Epithelial cell of esophagus (primary cell): ENCODE data around the gene PCDHGB6.

Source experiments
- DNase-seq: peaks from one replicate; pipeline ENCODE4 v3.0.0; 2010; ENCODE audit warnings: low read depth
- H3K4me3 ChIP-seq: 2 replicates; pipeline ENCODE4 v1.5.1; 2011; ENCODE audit warnings: mild to moderate bottlenecking, low read length, control low read depth
- TF ChIP-seq, protein P1 (sequence below): IDR thresholded peaks from 2 replicates; pipeline ENCODE4 v1.5.1; 2011; ENCODE audit warnings: low read depth, mild to moderate bottlenecking, low read length, control low read depth, inconsistent platforms; ENCODE audit not compliant: insufficient read depth; ENCODE audit errors: missing control alignments

PCDHGB6 gene

DNA sequence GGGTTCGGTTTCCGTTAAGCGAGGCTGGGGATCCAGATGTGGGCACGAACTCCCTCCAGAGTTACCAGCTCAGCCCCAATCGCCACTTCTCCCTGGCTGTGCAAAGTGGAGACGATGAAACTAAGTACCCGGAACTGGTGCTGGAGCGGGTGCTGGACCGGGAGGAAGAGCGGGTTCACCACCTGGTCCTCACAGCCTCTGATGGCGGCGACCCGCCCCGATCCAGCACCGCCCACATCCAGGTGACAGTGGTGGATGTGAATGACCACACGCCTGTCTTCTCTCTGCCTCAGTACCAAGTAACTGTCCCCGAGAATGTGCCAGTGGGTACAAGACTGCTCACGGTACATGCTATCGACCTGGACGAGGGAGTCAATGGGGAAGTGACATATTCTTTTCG is 24.5 kb upstream of the PCDHGB6 start:
- H3K4me3 ChIP-seq: no peak overlapping the region
- TF ChIP-seq, protein P1, sequence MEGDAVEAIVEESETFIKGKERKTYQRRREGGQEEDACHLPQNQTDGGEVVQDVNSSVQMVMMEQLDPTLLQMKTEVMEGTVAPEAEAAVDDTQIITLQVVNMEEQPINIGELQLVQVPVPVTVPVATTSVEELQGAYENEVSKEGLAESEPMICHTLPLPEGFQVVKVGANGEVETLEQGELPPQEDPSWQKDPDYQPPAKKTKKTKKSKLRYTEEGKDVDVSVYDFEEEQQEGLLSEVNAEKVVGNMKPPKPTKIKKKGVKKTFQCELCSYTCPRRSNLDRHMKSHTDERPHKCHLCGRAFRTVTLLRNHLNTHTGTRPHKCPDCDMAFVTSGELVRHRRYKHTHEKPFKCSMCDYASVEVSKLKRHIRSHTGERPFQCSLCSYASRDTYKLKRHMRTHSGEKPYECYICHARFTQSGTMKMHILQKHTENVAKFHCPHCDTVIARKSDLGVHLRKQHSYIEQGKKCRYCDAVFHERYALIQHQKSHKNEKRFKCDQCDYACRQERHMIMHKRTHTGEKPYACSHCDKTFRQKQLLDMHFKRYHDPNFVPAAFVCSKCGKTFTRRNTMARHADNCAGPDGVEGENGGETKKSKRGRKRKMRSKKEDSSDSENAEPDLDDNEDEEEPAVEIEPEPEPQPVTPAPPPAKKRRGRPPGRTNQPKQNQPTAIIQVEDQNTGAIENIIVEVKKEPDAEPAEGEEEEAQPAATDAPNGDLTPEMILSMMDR: no peak
- no peak for DNase-seq

DNA sequence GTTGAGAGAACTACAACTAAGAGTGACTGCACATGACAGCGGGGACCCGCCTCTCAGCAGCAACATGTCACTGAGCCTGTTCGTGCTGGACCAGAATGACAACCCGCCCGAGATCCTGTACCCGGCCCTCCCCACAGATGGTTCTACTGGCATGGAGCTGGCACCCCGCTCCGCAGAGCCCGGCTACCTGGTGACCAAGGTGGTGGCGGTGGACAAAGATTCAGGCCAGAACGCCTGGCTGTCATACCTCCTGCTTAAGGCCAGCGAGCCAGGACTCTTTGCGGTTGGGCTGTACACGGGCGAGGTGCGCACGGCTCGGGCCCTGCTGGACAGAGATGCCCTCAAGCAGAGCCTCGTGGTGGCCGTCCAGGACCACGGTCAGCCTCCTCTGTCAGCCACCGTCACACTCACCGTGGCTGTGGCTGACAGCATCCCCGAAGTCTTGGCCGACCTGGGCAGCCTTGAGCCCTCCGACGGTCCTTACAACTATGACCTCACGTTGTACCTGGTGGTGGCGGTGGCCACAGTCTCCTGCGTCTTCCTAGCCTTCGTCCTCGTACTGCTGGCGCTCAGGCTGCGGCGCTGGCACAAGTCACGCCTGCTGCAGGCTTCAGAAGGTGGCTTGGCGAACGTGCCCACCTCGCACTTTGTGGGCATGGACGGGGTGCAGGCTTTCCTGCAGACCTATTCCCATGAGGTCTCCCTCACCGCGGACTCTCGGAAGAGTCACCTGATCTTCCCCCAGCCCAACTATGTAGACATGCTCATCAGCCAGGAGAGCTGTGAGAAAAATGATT is 23.2 kb upstream of the PCDHGB6 start:
- no peak overlapping the region for H3K4me3 ChIP-seq
- TF ChIP-seq, protein P1: no peak
- no peak for DNase-seq

DNA sequence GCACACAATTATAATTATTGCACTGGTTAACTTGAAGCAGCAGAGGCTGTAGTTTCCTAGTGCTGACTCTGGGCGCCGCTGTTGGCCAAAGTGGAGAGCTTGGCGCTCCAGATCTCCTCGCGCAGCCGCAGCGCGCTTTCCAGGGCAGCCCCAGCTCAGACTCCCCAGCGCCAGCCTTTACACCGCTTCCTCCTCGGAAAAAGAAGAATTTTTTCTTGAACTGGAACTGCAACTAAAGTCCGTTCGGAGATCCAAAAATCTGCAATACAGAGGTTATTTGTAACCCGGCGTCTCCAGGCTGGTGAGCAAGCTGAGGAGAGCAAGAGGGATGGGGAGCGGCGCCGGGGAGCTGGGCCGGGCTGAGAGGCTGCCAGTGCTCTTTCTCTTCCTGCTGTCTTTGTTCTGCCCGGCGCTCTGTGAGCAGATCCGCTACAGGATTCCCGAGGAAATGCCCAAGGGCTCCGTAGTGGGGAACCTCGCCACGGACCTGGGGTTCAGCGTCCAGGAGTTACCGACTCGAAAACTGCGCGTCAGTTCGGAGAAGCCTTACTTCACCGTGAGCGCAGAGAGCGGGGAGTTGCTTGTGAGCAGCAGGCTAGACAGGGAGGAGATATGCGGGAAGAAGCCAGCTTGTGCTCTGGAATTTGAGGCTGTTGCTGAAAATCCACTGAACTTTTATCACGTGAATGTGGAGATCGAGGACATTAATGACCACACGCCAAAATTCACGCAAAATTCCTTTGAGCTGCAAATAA is 20.1 kb upstream of the PCDHGB6 start, which contains the start of gene PCDHGB4:
Gene PCDHGB4, plus strand, starts transcription at position 142 of the 755 bp plus-strand sequence. Its CDS starts 187 bp downstream, at position 329.
- DNase-seq: peak; percentile 48
- TF ChIP-seq, protein P1: peak; percentile 59
- peak within 1 kb of the TSS; percentile 35 for H3K4me3 ChIP-seq

DNA sequence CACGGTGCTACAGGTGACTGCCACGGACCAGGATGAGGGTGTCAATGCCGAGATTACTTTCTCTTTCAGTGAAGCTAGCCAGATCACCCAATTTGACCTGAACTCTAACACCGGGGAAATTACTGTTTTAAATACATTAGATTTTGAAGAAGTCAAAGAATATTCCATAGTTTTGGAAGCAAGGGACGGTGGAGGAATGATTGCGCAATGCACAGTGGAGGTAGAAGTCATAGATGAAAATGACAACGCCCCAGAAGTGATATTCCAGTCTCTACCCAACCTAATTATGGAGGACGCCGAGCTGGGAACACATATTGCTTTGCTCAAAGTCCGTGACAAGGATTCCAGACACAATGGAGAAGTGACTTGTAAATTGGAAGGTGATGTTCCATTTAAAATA is 19.2 kb upstream of the PCDHGB6 start:
- no peak for DNase-seq
- no peak overlapping the region for H3K4me3 ChIP-seq
- TF ChIP-seq, protein P1: no peak

DNA sequence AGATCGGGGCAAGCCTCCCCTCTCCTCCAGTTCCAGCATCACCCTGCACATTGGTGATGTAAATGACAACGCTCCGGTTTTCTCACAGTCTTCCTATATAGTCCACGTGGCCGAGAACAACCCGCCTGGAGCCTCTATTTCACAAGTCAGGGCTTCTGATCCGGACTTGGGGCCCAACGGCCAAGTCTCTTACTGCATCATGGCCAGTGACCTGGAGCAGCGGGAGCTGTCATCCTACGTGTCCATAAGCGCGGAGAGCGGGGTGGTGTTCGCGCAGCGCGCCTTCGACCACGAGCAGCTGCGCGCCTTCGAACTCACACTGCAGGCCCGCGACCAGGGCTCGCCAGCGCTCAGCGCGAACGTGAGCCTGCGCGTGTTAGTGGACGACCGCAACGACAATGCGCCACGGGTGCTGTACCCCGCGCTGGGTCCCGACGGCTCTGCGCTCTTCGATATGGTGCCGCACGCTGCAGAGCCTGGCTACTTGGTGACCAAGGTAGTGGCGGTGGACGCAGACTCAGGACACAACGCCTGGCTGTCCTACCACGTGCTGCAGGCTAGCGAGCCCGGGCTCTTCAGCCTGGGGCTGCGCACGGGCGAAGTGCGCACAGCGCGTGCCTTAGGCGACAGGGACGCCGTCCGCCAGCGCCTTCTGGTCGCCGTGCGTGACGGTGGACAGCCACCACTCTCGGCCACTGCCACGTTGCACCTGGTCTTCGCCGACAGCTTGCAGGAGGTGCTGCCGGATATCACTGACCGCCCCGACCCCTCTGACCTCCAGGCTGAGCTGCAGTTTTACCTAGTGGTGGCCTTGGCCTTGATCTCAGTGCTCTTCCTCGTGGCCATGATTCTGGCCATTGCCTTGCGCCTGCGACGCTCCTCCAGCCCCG is 18.4 kb upstream of the PCDHGB6 start:
- no peak overlapping the region for H3K4me3 ChIP-seq
- no peak for DNase-seq
- TF ChIP-seq, protein P1: no peak

DNA sequence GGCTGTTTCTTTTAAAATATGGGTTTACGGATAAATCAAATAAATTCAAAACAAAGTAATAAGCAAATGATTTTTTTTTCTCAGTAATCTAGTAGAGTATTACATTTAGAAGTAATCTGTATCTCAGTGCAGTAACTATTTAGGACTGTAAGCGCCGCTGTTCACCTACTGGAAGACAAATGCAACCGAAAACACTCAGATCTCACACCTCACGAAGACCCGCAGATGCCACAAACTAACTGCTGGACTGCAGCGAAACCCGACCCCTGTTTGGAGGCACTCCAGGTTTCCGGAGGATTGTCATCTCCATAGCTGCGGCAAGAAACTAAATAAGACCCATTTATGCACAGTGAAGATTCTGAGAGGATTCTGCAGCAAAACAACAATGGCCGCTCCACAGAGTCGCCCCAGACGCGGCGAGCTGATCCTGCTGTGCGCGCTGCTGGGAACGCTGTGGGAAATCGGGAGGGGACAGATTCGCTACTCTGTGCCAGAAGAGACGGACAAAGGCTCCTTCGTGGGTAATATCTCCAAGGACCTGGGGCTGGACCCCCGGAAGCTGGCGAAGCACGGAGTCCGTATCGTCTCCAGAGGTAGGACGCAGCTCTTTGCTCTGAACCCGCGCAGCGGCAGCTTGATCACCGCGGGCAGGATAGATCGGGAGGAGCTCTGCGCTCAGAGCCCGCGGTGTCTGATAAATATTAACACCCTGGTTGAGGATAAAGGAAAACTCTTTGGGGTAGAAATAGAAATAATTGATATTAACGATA is 15.2 kb upstream of the PCDHGB6 start, which contains the start of gene PCDHGA8:
Gene PCDHGA8, plus strand, starts transcription at position 205 of the 770 bp plus-strand sequence. Its CDS starts 181 bp downstream, at position 386.
- no peak for DNase-seq
- TF ChIP-seq, protein P1: no peak
- no peak within 1 kb of the TSS for H3K4me3 ChIP-seq
